ENCODE results near the gene SLC48A1.

Gene SLC48A1

GRCh38 chr12:47819138-47819895, 46.3 kb downstream of the SLC48A1 start:
- peak; percentile 16; the same call in 1 of the 2 replicates for TF ChIP-seq CTCF (conservative IDR thresholded peaks at IDR 0.05)
- H3K27ac ChIP-seq = peak overlapping the region; percentile 94

- H3K27ac ChIP-seq = peak within 1 kb of the TSS; percentile 94
- no peak for TF ChIP-seq CTCF (conservative IDR thresholded peaks at IDR 0.05)
Measured at GRCh38 chr12:47819896-47820630, 47.0 kb downstream of the SLC48A1 start, which contains the start of gene HDAC7. Gene HDAC7, minus strand, starts transcription at chr12:47819903. Its CDS starts 118 bp downstream, at chr12:47819785.

GRCh38 chr12:47820631-47821345, 47.8 kb downstream of the SLC48A1 start:
- TF ChIP-seq CTCF (conservative IDR thresholded peaks at IDR 0.05) = no peak
- peak overlapping the region; percentile 94 for H3K27ac ChIP-seq

GRCh38 chr12:47821346-47821706, 48.3 kb downstream of the SLC48A1 start:
- H3K27ac ChIP-seq = peak overlapping the region; percentile 94
- no peak for TF ChIP-seq CTCF (conservative IDR thresholded peaks at IDR 0.05)

- no peak for TF ChIP-seq CTCF (conservative IDR thresholded peaks at IDR 0.05)
- H3K27ac ChIP-seq = no peak overlapping the region
Measured at GRCh38 chr12:47822401-47822800, 49.4 kb downstream of the SLC48A1 start.

GRCh38 chr12:47822863-47823262, 49.8 kb downstream of the SLC48A1 start:
- no peak for TF ChIP-seq CTCF (conservative IDR thresholded peaks at IDR 0.05)
- H3K27ac ChIP-seq = no peak overlapping the region

Data from VCaP (cell line).